GM18873 (cell line): ENCODE measurements around the gene SPATA19.

ENCODE experiments used
- ATAC-seq: cut with Tn5 transposase; IDR thresholded peaks from one replicate; pipeline ENCODE4 v1.9.1; 2021; ENCODE audit warnings: mild to moderate bottlenecking, moderate library complexity, moderate number of reproducible peaks; ENCODE audit not compliant: unreplicated experiment, low FRiP score

The SPATA19 gene

DNA sequence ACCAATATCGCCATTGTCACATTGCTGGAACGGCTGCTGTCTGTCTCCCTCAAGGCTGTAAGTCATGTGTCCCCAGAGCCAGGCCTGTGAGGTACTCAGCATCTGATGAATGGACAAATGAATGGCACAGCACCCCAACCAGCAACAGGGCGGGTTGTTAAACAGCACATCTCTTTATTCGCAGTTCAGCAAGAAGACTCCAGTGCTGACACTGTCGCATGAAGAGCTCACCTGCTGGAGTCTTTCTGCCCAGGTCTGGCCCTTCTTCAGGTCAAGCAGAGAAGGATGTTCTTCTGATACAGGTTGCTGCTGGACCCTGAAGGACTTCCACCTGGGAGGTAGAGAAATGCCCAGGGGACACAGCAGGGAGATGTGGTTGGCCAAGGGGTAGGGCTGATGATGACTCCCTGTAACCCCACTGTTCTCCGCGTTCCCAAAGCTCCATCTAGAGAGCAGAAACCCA, 4.8 kb downstream of the SPATA19 start:
- no peak for ATAC-seq

DNA sequence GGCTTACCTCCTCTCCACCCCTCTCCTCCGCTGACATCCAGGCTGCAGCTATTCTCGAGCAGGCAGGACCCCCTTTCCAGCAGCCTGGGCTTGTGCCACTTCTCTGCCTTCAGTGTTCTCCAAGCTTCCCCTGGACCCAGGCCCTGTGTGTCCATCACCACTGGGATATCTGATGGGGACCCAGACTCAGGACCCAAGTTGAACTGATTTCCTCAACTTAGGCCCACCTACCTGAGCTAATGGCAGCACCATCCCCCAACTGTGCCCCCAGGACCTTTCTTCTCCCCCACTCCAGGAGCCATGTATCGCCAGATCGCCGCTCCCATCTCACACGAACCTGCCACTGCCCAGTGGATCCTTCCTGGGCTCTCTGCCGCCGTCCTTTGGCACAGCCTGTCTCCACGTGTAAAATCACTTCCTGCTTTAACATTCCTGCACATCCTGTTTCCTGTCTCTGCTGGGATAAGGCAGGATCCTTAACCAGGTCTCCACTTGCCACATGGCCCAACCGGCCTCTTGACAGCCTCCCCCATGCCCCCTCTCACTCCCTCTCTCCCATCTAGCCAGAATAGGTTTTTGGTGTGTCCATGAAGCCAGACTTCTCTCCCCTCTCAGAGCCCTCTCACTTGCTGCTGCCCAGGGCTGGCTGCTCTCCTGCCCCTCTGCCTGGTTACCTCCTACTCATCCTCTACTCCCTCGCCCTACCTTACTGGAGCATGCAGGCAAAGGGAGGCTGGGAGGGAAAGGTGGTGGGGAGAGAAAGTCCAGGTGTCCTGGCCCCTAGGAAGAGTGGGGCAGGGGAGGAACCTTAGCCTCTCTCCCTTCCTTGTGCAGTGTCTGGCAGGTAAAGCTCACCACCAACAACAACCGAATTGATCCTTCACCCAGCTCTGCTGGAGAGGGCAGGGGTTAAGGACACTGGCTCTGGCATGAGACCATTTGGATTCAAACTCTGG, 9.4 kb downstream of the SPATA19 start:
- ATAC-seq = peak; percentile 8

- peak; percentile 85 for ATAC-seq
Observed at GRCh38 chr11:133834682-133835592, 10.4 kb downstream of the SPATA19 start.

DNA sequence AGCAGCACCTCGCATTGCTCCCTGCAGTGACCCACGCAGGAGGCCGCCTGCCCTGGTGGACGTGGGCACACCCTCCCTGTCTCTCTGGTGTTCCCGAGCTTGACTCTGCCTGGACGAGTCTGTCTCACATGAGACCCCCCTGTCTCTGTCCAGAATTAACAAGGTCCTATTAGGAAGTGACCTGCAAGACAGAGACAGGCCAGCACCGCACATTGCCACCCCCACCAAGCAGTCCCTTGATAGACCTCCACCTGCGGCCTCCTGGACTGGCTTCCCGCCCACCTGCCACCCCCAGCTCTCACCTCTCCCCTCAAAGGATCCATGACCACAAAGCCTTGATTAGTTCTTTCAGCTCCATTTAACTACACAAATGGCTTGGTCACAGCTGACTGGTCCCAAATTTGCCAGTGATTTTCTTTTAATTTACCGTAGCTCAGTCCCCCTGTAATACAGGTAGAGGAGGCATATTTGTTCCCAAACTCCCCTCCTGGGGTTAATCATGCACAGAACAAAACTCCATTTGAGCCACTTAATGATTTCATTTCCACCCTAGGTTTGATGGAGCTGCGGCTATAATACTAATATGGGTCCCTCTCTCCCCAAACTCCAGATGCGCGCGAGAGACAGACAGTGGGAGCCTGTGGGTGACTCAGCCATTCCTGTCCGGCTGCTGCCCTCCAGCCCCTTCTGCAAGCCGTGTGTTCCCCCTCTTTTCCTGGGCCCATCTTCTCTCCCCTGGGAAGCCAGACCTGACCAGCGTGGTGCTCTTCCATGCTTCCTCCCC, 11.2 kb downstream of the SPATA19 start:
- no peak for ATAC-seq

DNA sequence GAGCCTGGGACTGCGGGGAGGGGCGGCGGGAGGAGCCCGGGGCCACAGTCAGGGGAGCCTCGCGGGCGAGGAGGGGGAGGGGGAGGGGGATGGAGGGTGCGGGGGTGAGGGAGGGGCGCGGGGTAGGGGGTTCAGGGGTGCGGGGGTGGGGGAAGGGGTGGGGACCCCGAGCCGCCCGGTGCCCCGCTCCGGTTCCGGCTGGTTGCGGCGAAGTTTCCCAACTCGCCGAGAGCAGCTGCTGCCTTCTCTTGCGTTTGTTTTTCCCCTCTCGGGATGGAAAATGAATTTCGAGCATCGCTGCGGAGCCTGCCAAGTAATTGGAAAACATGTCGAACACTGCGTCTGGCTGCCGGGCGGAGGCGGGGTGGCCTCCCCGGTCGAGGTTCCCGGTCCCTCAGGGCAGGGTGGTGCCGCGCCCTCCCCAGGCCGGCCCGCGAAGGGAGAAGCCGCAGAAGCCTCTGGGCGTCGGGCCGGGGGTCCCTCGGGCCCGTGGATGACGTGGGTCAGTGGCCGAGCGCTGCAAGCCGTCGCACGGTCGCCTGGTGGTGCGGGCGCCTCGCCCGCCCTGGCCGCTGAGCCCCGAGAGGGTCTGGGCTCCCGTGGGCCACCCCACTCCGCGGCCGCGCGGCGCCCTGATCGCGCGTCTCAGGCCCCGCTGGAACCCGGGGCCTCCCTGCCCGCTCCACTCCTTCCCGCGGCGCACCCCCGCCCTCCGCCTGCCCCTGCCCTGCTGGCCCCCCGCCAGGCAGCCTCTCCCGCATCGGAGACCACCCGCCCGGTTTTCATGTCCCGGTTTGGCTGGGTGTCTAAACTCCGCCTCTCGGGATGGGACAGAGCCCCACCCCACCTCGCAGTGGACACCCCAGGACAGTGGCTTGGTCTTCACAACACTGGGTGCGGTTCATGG, 12.1 kb downstream of the SPATA19 start:
- ATAC-seq = no peak

DNA sequence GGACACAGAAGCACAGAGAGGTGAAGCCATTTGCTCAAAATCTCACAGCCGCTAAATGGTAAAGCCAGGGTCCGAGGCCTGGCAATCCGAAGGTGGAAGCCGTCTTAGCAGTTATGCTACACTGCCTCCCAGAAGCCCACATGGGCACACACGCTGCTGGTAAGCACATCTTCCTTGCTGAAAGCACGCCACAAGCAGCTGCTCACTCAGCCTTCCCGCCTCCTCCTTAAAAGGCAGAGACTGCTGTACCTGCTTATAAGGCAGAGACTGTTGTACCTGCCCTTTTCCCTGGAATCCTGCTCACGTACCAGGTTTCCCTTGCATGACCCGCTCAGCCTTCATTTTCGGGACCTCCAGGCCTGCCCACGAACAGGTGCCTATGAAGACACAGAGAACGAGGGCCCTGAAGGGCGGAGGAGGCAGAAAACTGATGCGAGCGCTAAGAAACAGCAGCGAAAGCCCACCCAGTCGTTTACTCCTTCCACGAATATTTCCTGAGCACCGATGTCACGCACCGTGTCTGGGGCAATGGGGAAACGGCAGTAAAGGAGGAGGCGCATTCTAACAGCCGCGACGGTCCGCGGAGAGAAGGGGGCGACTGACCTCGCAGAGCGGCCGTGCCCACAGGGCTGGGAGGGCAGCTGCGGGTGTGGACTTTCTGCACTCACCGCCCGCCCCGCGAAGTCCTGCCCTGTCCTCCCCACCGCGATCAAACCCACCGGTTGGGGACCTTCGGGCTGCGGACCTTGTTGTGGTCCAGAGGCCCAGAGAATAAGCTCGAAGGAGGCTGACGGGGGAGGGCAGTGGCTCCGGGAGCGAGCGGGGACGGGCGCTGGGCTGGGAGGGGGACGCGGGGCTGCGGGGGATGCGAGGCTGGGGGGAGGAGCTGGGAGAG, 13.0 kb downstream of the SPATA19 start:
- ATAC-seq = no peak

DNA sequence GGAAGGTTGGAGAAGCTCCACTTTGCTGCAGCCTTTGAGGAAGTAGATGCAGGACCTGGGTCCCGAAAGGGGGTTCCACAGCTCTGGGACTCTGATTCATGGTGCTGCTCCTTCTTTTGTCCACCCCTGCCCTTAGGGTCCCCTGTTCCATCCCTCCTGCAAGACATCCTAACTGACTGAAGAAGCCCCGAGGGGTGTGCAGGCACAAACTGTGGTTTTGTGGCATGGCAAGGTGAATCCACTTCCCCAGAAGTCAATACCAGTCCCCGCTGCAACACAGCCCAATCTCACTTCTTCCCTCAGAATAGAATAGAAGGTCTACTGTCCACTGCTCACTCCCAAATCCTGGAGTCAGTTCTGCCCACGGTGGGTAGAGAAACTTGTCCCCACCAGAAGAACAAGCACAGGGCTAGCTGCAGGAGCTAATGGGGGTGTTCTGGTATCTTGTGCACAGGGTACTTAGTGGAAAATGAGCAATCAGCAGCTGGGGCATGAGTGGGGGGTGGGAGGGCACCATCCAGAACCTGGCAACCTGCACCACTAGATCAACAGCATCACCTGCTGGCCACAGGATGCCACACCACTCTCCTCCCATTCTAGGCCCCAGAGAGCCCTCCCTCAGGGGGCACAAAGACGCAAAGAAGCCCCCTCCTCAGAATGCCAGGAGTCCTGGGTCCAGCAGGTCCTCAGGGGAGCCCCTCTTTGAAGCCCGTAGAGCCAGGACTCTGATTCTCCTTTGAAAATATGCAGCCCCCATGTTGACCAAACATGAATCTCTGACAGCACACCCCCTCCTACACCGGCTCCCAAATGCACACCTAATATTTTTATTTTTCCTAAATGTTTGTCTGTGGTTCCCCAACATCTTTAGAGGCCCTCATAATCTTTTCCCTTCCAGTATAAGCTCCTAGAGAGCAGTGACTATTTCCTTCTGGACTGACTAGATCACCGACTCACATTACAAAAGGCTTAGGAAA, 14.1 kb downstream of the SPATA19 start:
- ATAC-seq = no peak

DNA sequence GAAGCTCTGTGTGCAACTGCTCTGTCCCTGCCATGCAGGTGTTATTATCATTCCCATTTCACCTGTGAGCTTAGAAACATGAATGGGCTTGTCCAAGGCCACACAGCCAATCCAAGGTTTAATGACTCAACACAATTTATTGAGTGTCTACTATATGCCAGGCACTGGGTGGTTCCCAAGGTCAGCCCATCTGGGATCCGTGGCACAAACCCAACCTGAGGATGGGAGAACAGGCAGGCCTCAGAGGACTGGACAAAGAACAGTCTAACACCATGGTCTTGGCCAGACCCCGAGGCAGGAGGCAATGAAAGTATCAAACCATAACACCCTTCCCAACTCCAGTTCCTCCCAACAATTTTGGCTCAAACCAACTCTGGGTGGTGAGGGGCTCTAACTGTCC, 15.7 kb downstream of the SPATA19 start:
- no peak for ATAC-seq

DNA sequence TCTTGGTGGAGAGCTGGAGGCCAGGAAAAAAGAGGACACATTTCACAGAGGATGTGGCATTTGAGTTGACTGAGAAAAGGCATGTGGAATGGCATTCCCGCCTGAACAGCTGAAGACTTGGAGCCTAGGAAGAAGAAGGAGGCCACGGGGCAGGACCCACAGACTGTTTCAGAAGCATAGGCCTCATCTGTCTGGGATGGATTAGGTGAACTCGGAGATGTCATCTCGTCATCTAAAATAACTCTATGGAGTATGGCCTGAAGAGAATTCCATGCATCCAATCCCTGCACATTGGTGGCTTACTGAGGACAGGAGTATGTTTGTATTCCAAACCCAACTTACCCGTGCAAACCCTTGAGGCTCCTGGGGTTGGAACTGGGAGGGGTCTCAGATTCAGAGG, 16.4 kb downstream of the SPATA19 start:
- ATAC-seq = no peak

DNA sequence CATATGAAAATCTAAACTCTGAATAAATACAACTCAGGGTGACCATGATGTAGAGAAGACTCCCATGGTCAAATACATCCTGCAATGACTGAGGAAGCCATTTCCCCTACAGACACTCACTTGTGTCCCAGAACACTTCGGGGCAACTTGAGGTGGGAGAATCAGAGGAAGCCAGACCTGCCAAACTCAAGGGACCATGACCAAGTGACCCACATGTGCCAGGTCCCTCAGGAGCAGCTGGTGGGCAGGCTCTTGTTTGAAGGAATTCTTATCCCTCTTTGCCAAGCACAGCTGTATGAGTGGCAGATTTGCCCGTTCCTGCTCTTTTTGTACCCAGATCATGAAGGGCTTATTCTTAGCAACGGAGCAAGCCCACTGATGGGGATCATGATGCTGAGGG, 17.8 kb downstream of the SPATA19 start:
- ATAC-seq = no peak

- ATAC-seq = no peak
Observed at GRCh38 chr11:133826866-133827265, 18.4 kb downstream of the SPATA19 start.

- no peak for ATAC-seq
Observed at GRCh38 chr11:133825666-133826065, 19.6 kb downstream of the SPATA19 start.

GRCh38 chr11:133825156-133825555, 20.2 kb downstream of the SPATA19 start:
- ATAC-seq = no peak

GRCh38 chr11:133824593-133824992, 20.7 kb downstream of the SPATA19 start:
- no peak for ATAC-seq

DNA sequence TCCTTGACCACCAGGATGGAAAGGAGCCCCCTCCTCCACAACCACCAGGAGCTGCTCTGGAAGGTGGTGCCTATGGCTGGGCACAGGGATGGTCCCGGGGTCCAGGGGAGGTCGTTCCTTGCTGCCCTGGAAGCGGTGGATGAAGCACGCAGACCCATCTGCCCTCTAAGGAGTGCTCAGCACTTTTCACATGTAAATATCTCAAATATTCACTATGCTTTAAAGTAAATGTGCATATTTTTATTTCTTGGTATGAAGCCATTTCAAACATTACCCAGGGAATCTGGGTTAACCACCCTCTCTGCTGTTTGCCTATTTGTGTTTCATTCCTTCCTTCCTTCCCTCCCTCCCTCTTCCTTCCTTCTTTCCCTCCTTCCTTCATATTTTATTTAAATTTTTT, 21.7 kb downstream of the SPATA19 start:
- ATAC-seq = no peak

DNA sequence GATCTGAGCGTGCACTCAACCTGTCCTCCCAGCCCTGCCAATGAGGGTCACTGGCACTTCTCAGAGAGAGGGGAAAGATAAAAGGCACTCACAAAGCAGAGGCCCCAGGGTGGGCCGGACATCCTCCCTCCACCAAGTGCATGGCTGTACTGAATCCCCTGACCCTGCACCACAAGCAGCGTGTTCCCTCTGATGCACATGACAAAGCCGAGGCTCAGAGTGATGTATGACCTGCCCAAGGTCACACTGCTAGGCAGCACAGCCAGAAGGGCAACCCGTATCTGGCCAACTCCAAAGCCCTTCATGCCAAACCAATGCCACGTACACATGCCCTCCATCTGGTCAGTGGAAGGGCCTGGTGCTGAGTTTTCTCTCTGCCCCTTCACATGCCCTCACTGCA, 22.1 kb downstream of the SPATA19 start:
- ATAC-seq = no peak

DNA sequence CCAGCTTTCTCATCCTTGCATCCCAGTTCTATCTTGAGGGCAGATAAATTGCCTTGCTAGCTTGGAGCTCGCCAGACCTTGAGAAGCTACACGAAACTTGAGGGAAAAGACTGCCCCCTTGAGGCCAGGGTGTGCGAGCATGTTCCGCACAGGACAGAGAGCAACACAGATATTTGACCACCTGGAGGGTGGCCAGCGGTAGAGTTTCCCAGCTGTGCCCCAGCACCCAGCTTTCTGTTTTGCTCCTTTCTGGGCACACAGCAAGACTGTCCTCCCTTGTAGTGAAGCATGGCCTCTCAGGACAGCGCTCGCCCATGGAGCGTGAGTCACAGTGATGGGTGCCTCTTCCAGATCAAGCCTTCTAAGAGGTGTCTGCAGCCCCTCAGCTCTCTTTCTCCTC, 23.5 kb downstream of the SPATA19 start:
- ATAC-seq = no peak
